GM23248 (cell line): ENCODE data around the gene TLK2.
"Not testable (repeated sequence)": the region's sequence is repeated elsewhere in the genome, so short reads cannot be mapped to it uniquely, and the experiment has no call there.

ENCODE experiments used
- EZH2 ChIP-seq: fragments of 200-600 bp; sonication (generic); IDR thresholded peaks from 2 replicates; pipeline ENCODE4 v1.6.1; 2018; ENCODE audit warnings: antibody characterized with exemption, mild to moderate bottlenecking; ENCODE audit not compliant: insufficient read depth, poor library complexity, severe bottlenecking
- EZH2phosphoT487 ChIP-seq: fragments of 200-600 bp; sonication (generic); IDR thresholded peaks from 2 replicates; pipeline ENCODE4 v1.6.1; 2018; ENCODE audit warnings: antibody characterized with exemption, moderate library complexity, mild to moderate bottlenecking, low read depth; ENCODE audit not compliant: insufficient read depth

- not testable (repeated sequence) for TF ChIP-seq EZH2, EZH2phosphoT487
Observed at GRCh38 chr17:62507191-62507836, 28.7 kb downstream of the TLK2 start.
